ENCODE data around the gene POU2AF1. TPM values are rescaled to one million over a fixed set of nuclear protein-coding genes. Genes with fewer than 3 reads are reported as not detected.

POU2AF1 gene
- total and polyA plus RNA-seq, 2 experiments from 2014 or later, result not detected

DNA sequence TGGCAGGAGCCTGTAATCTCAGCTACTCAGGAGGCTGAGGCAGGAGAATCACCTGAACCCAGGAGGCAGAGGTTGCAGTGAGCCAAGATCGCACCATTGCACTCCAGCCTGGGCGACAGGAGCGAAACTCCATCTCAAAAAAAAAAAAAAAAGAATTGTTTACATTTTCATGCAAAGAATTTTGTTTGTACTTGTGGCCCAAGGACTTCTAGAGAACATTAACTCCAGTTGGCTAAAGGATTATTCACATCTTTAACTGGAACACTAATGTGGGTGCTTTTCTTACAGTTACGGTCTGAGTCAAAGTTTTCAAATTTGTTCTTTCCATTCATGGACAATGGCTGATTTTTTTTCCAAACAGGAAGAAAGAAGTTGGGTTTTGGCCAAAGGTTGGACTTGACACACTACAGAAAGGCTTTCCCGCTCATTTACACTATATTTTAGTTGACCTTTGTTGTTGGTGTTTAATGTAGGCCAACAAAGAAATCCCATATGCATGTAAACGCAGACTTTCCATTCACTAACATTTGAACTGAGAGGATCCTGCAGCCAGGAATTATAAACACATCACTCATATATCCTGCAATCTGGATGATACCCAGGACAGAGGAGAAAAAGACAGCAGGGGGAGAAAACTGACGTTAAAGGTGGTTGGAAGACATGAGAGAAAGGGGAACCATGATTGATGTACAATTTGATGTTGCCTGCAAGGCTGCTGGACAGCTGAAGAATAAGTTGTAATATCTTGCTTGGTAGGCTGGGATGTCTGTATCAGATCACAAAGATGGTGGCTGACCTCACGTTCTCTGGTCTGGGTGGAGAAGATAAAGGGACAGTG is 13.1 kb downstream of the POU2AF1 start:
- no peak overlapping the region for H3K27ac Mint-ChIP-seq
- TF ChIP-seq NANOG (IDR thresholded peaks at IDR 0.05; ENCODE audit: borderline replicate concordance) (no peak), STAT1 (IDR thresholded peaks at IDR 0.05; ENCODE audit: unreplicated experiment) (no peak), ZNF331 (CRISPR knock-in tag; IDR thresholded peaks at IDR 0.05; ENCODE audit: low read depth) (no peak), ZNF114 (CRISPR knock-in tag; IDR thresholded peaks at IDR 0.05) (no peak), POLR2AphosphoS5 (IDR thresholded peaks at IDR 0.05; ENCODE audit: low read depth) (no peak), JUNB (IDR thresholded peaks at IDR 0.05; ENCODE audit: unreplicated experiment) (no peak), EZH2phosphoT487 (IDR thresholded peaks at IDR 0.05; ENCODE audit: unreplicated experiment) (no peak), EZH2 (IDR thresholded peaks at IDR 0.05; ENCODE audit: low read depth, unreplicated experiment) (no peak)
- TF ChIP-seq, protein P1, sequence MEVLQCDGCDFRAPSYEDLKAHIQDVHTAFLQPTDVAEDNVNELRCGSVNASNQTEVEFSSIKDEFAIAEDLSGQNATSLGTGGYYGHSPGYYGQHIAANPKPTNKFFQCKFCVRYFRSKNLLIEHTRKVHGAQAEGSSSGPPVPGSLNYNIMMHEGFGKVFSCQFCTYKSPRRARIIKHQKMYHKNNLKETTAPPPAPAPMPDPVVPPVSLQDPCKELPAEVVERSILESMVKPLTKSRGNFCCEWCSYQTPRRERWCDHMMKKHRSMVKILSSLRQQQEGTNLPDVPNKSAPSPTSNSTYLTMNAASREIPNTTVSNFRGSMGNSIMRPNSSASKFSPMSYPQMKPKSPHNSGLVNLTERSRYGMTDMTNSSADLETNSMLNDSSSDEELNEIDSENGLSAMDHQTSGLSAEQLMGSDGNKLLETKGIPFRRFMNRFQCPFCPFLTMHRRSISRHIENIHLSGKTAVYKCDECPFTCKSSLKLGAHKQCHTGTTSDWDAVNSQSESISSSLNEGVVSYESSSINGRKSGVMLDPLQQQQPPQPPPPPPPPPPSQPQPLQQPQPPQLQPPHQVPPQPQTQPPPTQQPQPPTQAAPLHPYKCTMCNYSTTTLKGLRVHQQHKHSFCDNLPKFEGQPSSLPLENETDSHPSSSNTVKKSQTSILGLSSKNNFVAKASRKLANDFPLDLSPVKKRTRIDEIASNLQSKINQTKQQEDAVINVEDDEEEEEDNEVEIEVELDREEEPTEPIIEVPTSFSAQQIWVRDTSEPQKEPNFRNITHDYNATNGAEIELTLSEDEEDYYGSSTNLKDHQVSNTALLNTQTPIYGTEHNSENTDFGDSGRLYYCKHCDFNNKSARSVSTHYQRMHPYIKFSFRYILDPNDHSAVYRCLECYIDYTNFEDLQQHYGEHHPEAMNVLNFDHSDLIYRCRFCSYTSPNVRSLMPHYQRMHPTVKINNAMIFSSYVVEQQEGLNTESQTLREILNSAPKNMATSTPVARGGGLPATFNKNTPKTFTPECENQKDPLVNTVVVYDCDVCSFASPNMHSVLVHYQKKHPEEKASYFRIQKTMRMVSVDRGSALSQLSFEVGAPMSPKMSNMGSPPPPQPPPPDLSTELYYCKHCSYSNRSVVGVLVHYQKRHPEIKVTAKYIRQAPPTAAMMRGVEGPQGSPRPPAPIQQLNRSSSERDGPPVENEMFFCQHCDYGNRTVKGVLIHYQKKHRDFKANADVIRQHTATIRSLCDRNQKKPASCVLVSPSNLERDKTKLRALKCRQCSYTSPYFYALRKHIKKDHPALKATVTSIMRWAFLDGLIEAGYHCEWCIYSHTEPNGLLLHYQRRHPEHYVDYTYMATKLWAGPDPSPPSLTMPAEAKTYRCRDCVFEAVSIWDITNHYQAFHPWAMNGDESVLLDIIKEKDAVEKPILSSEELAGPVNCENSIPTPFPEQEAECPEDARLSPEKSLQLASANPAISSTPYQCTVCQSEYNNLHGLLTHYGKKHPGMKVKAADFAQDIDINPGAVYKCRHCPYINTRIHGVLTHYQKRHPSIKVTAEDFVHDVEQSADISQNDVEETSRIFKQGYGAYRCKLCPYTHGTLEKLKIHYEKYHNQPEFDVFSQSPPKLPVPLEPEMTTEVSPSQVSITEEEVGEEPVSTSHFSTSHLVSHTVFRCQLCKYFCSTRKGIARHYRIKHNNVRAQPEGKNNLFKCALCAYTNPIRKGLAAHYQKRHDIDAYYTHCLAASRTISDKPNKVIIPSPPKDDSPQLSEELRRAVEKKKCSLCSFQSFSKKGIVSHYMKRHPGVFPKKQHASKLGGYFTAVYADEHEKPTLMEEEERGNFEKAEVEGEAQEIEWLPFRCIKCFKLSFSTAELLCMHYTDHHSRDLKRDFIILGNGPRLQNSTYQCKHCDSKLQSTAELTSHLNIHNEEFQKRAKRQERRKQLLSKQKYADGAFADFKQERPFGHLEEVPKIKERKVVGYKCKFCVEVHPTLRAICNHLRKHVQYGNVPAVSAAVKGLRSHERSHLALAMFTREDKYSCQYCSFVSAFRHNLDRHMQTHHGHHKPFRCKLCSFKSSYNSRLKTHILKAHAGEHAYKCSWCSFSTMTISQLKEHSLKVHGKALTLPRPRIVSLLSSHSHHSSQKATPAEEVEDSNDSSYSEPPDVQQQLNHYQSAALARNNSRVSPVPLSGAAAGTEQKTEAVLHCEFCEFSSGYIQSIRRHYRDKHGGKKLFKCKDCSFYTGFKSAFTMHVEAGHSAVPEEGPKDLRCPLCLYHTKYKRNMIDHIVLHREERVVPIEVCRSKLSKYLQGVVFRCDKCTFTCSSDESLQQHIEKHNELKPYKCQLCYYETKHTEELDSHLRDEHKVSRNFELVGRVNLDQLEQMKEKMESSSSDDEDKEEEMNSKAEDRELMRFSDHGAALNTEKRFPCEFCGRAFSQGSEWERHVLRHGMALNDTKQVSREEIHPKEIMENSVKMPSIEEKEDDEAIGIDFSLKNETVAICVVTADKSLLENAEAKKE (CRISPR knock-in tag; IDR thresholded peaks at IDR 0.05), result no peak
- TF ChIP-seq, protein P2, sequence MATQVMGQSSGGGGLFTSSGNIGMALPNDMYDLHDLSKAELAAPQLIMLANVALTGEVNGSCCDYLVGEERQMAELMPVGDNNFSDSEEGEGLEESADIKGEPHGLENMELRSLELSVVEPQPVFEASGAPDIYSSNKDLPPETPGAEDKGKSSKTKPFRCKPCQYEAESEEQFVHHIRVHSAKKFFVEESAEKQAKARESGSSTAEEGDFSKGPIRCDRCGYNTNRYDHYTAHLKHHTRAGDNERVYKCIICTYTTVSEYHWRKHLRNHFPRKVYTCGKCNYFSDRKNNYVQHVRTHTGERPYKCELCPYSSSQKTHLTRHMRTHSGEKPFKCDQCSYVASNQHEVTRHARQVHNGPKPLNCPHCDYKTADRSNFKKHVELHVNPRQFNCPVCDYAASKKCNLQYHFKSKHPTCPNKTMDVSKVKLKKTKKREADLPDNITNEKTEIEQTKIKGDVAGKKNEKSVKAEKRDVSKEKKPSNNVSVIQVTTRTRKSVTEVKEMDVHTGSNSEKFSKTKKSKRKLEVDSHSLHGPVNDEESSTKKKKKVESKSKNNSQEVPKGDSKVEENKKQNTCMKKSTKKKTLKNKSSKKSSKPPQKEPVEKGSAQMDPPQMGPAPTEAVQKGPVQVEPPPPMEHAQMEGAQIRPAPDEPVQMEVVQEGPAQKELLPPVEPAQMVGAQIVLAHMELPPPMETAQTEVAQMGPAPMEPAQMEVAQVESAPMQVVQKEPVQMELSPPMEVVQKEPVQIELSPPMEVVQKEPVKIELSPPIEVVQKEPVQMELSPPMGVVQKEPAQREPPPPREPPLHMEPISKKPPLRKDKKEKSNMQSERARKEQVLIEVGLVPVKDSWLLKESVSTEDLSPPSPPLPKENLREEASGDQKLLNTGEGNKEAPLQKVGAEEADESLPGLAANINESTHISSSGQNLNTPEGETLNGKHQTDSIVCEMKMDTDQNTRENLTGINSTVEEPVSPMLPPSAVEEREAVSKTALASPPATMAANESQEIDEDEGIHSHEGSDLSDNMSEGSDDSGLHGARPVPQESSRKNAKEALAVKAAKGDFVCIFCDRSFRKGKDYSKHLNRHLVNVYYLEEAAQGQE (IDR thresholded peaks at IDR 0.05; ENCODE audit: unreplicated experiment), result no peak
- TF ChIP-seq, protein P3, sequence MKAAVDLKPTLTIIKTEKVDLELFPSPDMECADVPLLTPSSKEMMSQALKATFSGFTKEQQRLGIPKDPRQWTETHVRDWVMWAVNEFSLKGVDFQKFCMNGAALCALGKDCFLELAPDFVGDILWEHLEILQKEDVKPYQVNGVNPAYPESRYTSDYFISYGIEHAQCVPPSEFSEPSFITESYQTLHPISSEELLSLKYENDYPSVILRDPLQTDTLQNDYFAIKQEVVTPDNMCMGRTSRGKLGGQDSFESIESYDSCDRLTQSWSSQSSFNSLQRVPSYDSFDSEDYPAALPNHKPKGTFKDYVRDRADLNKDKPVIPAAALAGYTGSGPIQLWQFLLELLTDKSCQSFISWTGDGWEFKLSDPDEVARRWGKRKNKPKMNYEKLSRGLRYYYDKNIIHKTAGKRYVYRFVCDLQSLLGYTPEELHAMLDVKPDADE (IDR thresholded peaks at IDR 0.05), result no peak
- TF ChIP-seq, protein P4, sequence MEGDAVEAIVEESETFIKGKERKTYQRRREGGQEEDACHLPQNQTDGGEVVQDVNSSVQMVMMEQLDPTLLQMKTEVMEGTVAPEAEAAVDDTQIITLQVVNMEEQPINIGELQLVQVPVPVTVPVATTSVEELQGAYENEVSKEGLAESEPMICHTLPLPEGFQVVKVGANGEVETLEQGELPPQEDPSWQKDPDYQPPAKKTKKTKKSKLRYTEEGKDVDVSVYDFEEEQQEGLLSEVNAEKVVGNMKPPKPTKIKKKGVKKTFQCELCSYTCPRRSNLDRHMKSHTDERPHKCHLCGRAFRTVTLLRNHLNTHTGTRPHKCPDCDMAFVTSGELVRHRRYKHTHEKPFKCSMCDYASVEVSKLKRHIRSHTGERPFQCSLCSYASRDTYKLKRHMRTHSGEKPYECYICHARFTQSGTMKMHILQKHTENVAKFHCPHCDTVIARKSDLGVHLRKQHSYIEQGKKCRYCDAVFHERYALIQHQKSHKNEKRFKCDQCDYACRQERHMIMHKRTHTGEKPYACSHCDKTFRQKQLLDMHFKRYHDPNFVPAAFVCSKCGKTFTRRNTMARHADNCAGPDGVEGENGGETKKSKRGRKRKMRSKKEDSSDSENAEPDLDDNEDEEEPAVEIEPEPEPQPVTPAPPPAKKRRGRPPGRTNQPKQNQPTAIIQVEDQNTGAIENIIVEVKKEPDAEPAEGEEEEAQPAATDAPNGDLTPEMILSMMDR (conservative IDR thresholded peaks at IDR 0.05; ENCODE audit: low read depth in 2 of 2), result no peak
- no peak overlapping the region for H3K4me2 ChIP-seq
- ATAC-seq (no peak), DNase-seq (ENCODE audit: low spot score) (no peak)
- no peaks in the 10 kb centered on the region for H3K4me1 Mint-ChIP-seq
- no peaks in the 10 kb centered on the region for H3K36me3 ChIP-seq (ENCODE audit: insufficient read depth)
- H3F3A ChIP-seq (replicated peaks; ENCODE audit: low read depth), result no peaks in the 10 kb centered on the region
- H3K4me3 Mint-ChIP-seq, result no peak overlapping the region
- no peaks in the 10 kb centered on the region for H3K36me3 Mint-ChIP-seq (ENCODE audit: low read depth)
- H3K27me3 Mint-ChIP-seq (ENCODE audit: insufficient read depth, low read depth, poor library complexity), result peaks cover 2% of the 10 kb centered on the region
- no peaks in the 10 kb centered on the region for H3K4me1 ChIP-seq (ENCODE audit: insufficient read depth)
- no peaks in the 10 kb centered on the region for H3K27me3 ChIP-seq (ENCODE audit: insufficient read depth)
- no peaks in the 10 kb centered on the region for H4K20me1 ChIP-seq (replicated peaks; ENCODE audit: insufficient read depth)
- H3K9me2 ChIP-seq (ENCODE audit: insufficient read depth), result peaks cover 28% of the 10 kb centered on the region; the same call in 1 of the 2 replicates
- H3K27ac ChIP-seq (ENCODE audit: low read depth), result no peak overlapping the region
- H3K9me3 Mint-ChIP-seq, result no peaks in the 10 kb centered on the region
- no peak overlapping the region for H2AFZ ChIP-seq
- no peaks in the 10 kb centered on the region for H3K79me2 ChIP-seq (replicated peaks; ENCODE audit: insufficient read depth)
- no peak overlapping the region for H3K4me3 ChIP-seq

All from GM23338 (cell line).